Parathyroid adenoma (tissue), 2 donors: ENCODE measurements around the gene C3.

Source experiments
- H2AFZ ChIP-seq: fragments of 300-600 bp; sonication (generic); one replicate; pipeline ENCODE4 v1.7.0; 2017; ENCODE audit warnings: antibody characterized with exemption, mild to moderate bottlenecking
- H3K27ac ChIP-seq: fragments of 300-600 bp; sonication (generic); one replicate; pipeline ENCODE4 v1.7.0; 2017
- H3K27me3 ChIP-seq: fragments of 300-600 bp; sonication (generic); one replicate; pipeline ENCODE4 v1.7.0; 2017; ENCODE audit warnings: low read length; ENCODE audit not compliant: control insufficient read depth, insufficient read depth
- H3K36me3 ChIP-seq: fragments of 300-600 bp; sonication (generic); one replicate; pipeline ENCODE4 v1.7.0; 2017; ENCODE audit warnings: low read length; ENCODE audit not compliant: control insufficient read depth, insufficient read depth
- H3K4me1 ChIP-seq: fragments of 300-600 bp; sonication (generic); one replicate; pipeline ENCODE4 v1.7.0; 2017; ENCODE audit warnings: control low read depth
- H3K4me2 ChIP-seq: fragments of 300-600 bp; sonication (generic); one replicate; pipeline ENCODE4 v1.7.0; 2017; ENCODE audit warnings: low read length
- H3K4me3 ChIP-seq: fragments of 300-600 bp; sonication (generic); one replicate; pipeline ENCODE4 v1.7.0; 2017; ENCODE audit warnings: low read depth, low read length
- H3K79me2 ChIP-seq: fragments of 300-600 bp; sonication (generic); one replicate; pipeline ENCODE4 v1.7.0; 2017; ENCODE audit warnings: control low read depth
- H3K9ac ChIP-seq: fragments of 300-600 bp; sonication (generic); one replicate; pipeline ENCODE4 v1.7.0; 2017; ENCODE audit warnings: mild to moderate bottlenecking
- H3K9me3 ChIP-seq: fragments of 300-600 bp; sonication (generic); one replicate; pipeline ENCODE4 v1.7.0; 2017; ENCODE audit warnings: low read length; ENCODE audit not compliant: control insufficient read depth
- TF ChIP-seq, protein P1 (sequence below): fragments of 300-600 bp; sonication (generic); IDR thresholded peaks from one replicate; pipeline ENCODE4 v1.7.0; 2017; ENCODE audit warnings: antibody characterized with exemption, mild to moderate bottlenecking
- donor health status: primary hyperparathyroidism.

C3 gene

DNA sequence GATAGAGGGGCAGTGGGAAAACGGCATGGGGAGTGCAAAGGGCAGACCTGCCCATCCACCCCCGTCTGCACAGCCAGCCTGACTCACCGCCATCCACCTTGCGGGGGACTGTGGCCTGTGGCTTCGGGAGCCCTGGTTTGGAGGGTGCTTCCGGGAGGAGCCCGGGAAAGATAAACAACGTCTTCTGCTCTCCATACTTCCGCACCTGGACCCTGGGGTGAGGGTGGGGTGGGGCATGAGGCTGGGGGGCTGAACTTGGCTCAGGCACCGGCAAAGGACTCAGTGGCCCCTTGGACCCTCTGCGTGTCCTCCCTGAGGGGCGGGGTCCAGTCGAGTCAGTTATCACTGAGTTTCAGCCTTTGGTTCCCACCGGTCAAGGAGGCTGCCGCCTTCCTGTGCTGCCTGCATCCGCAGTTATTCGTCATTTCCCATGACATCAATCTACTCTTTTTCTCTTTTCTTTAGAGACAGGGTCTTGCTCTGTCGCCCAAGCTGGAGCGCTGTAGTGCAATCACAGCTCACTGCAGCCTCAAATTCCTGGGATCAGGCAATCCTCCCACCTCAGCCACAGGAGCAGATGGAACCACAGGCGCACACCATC lies 13.7 kb upstream of the C3 start:
- no peak overlapping the region for H2AFZ ChIP-seq
- H3K79me2 ChIP-seq: no peaks in the 10 kb centered on the region
- H3K4me2 ChIP-seq: no peak overlapping the region
- no peak overlapping the region for H3K27ac ChIP-seq
- no peak overlapping the region for H3K9ac ChIP-seq
- TF ChIP-seq, protein P1, sequence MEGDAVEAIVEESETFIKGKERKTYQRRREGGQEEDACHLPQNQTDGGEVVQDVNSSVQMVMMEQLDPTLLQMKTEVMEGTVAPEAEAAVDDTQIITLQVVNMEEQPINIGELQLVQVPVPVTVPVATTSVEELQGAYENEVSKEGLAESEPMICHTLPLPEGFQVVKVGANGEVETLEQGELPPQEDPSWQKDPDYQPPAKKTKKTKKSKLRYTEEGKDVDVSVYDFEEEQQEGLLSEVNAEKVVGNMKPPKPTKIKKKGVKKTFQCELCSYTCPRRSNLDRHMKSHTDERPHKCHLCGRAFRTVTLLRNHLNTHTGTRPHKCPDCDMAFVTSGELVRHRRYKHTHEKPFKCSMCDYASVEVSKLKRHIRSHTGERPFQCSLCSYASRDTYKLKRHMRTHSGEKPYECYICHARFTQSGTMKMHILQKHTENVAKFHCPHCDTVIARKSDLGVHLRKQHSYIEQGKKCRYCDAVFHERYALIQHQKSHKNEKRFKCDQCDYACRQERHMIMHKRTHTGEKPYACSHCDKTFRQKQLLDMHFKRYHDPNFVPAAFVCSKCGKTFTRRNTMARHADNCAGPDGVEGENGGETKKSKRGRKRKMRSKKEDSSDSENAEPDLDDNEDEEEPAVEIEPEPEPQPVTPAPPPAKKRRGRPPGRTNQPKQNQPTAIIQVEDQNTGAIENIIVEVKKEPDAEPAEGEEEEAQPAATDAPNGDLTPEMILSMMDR: no peak
- H3K4me1 ChIP-seq: peaks cover 17% of the 10 kb centered on the region
- no peaks in the 10 kb centered on the region for H3K27me3 ChIP-seq
- no peak overlapping the region for H3K4me3 ChIP-seq
- H3K36me3 ChIP-seq: no peaks in the 10 kb centered on the region
- H3K9me3 ChIP-seq: no peaks in the 10 kb centered on the region

DNA sequence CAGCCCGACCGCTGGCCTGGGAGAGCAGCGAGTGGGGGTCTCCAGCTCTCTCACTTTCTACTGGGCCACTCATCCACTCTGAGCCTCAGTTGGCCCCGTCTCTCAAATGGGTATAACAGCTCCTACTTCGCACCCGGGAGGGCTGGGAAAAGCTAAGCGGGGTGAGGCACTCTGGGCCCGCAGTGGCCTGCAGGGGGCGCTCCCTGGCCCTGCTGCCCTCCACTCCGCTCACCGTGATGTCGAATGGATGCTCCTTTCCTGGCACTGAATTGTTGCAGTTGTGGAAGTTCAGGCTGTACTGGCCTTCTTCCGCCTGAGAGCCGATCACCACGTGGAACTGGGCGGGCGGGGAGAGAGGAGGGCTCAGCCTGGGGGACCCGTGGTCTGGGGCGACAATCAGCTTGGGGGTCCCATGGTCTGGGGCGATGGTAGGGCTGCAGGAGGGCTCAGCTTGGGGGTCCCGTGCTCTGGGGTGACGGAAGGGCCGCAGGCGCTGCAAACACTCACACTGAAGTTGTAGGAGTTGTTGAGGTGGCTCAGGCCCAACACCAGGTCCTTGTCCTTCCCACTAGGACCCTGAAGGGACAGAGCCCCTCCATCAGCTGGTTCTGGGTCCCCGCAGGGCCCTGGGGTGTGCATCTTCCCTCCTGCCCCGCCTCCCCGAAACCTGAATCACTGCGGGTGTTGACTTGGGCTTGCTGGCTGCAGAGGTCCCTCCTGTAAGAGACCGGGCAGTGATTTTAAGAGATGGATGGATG lies 13.1 kb upstream of the C3 start:
- Histone ChIP-seq H3K79me2 (no peaks in the 10 kb centered on the region), H2AFZ (no peak overlapping the region), H3K9ac (no peak overlapping the region), H3K27me3 (no peaks in the 10 kb centered on the region), H3K9me3 (no peaks in the 10 kb centered on the region), H3K4me2 (no peak overlapping the region), H3K4me3 (no peak overlapping the region), H3K36me3 (no peaks in the 10 kb centered on the region), H3K4me1 (peaks cover 10% of the 10 kb centered on the region), H3K27ac (no peak overlapping the region)
- TF ChIP-seq, protein P1: no peak

DNA sequence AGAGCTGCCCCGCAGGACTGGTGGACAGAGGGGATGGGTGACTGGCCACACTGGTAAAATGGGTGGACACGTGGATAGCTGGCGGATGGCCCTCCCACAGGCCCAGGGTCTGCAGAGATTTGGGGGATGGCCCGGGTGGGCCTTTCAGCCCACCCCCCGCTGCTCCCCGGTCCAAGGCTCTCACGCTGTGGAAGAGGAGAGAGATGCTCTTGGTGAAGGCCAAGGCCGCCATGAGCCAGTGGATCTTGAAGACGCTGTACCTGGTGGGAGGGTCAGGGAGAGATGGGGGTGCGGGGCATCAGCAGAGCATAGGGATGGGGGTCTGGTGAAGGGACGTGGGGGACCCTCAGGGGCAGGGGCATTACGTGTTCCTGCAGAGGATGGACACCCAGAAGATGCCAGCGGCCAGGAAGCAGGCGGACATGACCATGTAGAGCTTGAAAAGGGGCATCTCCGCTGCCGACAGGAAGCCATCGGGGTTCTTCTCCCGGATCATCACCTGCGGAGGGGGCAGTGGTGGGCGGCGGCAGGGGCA lies 12.4 kb upstream of the C3 start:
- Histone ChIP-seq H3K27ac (no peak overlapping the region), H3K36me3 (no peaks in the 10 kb centered on the region), H3K27me3 (no peaks in the 10 kb centered on the region), H3K4me2 (no peak overlapping the region), H2AFZ (no peak overlapping the region), H3K9ac (no peak overlapping the region), H3K9me3 (no peaks in the 10 kb centered on the region), H3K4me3 (no peak overlapping the region), H3K4me1 (peaks cover 5% of the 10 kb centered on the region), H3K79me2 (no peaks in the 10 kb centered on the region)
- TF ChIP-seq, protein P1: no peak

DNA sequence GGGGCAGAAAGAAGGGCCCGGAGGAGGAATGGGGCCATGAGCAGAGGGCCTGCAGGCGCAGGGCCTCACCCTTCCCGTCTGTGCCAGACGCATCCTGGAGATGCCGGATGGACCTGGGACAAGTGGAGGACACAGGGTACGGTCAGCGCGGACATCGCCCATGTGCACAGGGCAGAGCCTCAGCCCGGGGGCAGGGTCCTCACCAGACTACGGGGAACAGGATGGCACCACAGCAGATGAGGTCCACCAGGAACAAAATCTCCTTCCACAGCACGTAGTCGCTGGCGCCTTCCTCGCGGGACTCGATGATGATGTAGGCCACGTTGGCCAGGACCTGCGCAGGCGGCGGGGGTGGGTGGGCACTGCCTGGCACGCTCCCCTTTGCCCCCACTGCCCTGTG lies 11.4 kb upstream of the C3 start:
- TF ChIP-seq, protein P1: no peak
- Histone ChIP-seq H3K9ac (no peak overlapping the region), H3K79me2 (no peaks in the 10 kb centered on the region), H3K4me3 (no peak overlapping the region), H3K4me1 (peaks cover 5% of the 10 kb centered on the region), H3K4me2 (no peak overlapping the region), H3K27me3 (no peaks in the 10 kb centered on the region), H3K9me3 (no peaks in the 10 kb centered on the region), H3K27ac (no peak overlapping the region), H2AFZ (no peak overlapping the region), H3K36me3 (no peaks in the 10 kb centered on the region)
